Measurements from ENCODE around the gene AP1S2. TPM values are rescaled to one million over a fixed set of nuclear protein-coding genes. Genes with fewer than 3 reads are reported as not detected.
"Not testable (repeated sequence)": the region's sequence is repeated elsewhere in the genome, so short reads cannot be mapped to it uniquely, and the experiment has no call there.

Gene AP1S2
- total and polyA plus RNA-seq, 3 experiments from 2014 or later: 31.7 to 56.0 (median 33.8) TPM

- H3K4me3 ChIP-seq (ENCODE audit: low read length): no peak overlapping the region
- Mint-ChIP-seq H3K27ac (no peak overlapping the region), H3K27me3 (no peaks in the 10 kb centered on the region), H3K4me3 (no peak overlapping the region), H3K36me3 (peaks cover 0 to 13% (median 6%) of the 10 kb centered on the region in 3 donors), H3K4me1 (peaks cover 0 to 3% (median 0%) of the 10 kb centered on the region in 3 donors), H3K9me3 (no peaks in the 10 kb centered on the region)
- no peaks in the 10 kb centered on the region for H3K4me1 ChIP-seq (ENCODE audit: insufficient read depth, low read length)
- H3K27me3 ChIP-seq (ENCODE audit: insufficient read depth, low read length, poor library complexity, severe bottlenecking): no peaks in the 10 kb centered on the region
- no peak for DNase-seq
- no peak overlapping the region for H3K27ac ChIP-seq (ENCODE audit: low read depth, low read length)
- CTCF ChIA-PET: interaction anchor here (1.5 kb wide), 1 partner anchor 20 kb away, joined by 3 read pairs; no protein-coding TSS in a partner anchor
- POLR2A ChIA-PET: no interaction called here
- H3K9me3 ChIP-seq (ENCODE audit: low read length): no peaks in the 10 kb centered on the region
- H3K36me3 ChIP-seq (ENCODE audit: insufficient read depth, low read length): no peaks in the 10 kb centered on the region
These were observed 19.6 kb downstream of the AP1S2 start for GRCh38 chrX:15834827-15835595.

- no peak overlapping the region for H3K4me3 ChIP-seq (ENCODE audit: low read length)
- Mint-ChIP-seq H3K4me3 (no peak overlapping the region), H3K9me3 (no peaks in the 10 kb centered on the region), H3K36me3 (peaks cover 0 to 12% (median 6%) of the 10 kb centered on the region in 3 donors), H3K27me3 (no peaks in the 10 kb centered on the region), H3K4me1 (peaks cover 0 to 3% (median 0%) of the 10 kb centered on the region in 3 donors), H3K27ac (peak overlapping the region in 3 of 8 donors; percentile 8 to 38 (median 29))
- no peaks in the 10 kb centered on the region for H3K4me1 ChIP-seq (ENCODE audit: insufficient read depth, low read length)
- ChIA-PET CTCF (no interaction called here), POLR2A (no interaction called here)
- H3K27ac ChIP-seq (ENCODE audit: low read depth, low read length): no peak overlapping the region
- DNase-seq: no peak
- no peaks in the 10 kb centered on the region for H3K27me3 ChIP-seq (ENCODE audit: insufficient read depth, low read length, poor library complexity, severe bottlenecking)
- no peaks in the 10 kb centered on the region for H3K36me3 ChIP-seq (ENCODE audit: insufficient read depth, low read length)
- H3K9me3 ChIP-seq (ENCODE audit: low read length): no peaks in the 10 kb centered on the region
These were observed 20.6 kb downstream of the AP1S2 start for GRCh38 chrX:15834053-15834452.

- H3K9me3 ChIP-seq (ENCODE audit: low read length); CTCF ChIA-PET; H3K9me3 Mint-ChIP-seq; POLR2A ChIA-PET; H3K4me3 ChIP-seq (ENCODE audit: low read length); DNase-seq; H3K27me3 Mint-ChIP-seq; H3K4me1 Mint-ChIP-seq; H3K27ac ChIP-seq (ENCODE audit: low read depth, low read length); H3K27me3 ChIP-seq (ENCODE audit: insufficient read depth, low read length, poor library complexity, severe bottlenecking); H3K4me3 Mint-ChIP-seq; H3K4me1 ChIP-seq (ENCODE audit: insufficient read depth, low read length); H3K36me3 ChIP-seq (ENCODE audit: insufficient read depth, low read length): not testable (repeated sequence)
- Mint-ChIP-seq H3K36me3 (peaks cover 0 to 23% (median 13%) of the 10 kb centered on the region in 3 donors), H3K27ac (peak overlapping the region in 2 of 8 donors; percentile 1 to 8)
These were observed 23.3 kb downstream of the AP1S2 start for GRCh38 chrX:15831347-15831746.

- H3K27me3 ChIP-seq (ENCODE audit: insufficient read depth, low read length, poor library complexity, severe bottlenecking): no peaks in the 10 kb centered on the region
- H3K36me3 ChIP-seq (ENCODE audit: insufficient read depth, low read length): peaks cover 8% of the 10 kb centered on the region
- Mint-ChIP-seq H3K27me3 (no peaks in the 10 kb centered on the region), H3K36me3 (peaks cover 0 to 32% (median 15%) of the 10 kb centered on the region in 3 donors), H3K27ac (no peak overlapping the region), H3K4me3 (no peak overlapping the region), H3K9me3 (no peaks in the 10 kb centered on the region), H3K4me1 (peaks cover 0 to 3% (median 0%) of the 10 kb centered on the region in 3 donors)
- no peak for DNase-seq
- H3K4me3 ChIP-seq (ENCODE audit: low read length): no peak overlapping the region
- POLR2A ChIA-PET: no interaction called here
- H3K9me3 ChIP-seq (ENCODE audit: low read length): no peaks in the 10 kb centered on the region
- CTCF ChIA-PET: no interaction called here
- no peaks in the 10 kb centered on the region for H3K4me1 ChIP-seq (ENCODE audit: insufficient read depth, low read length)
- H3K27ac ChIP-seq (ENCODE audit: low read depth, low read length): no peak overlapping the region
These were observed 25.4 kb downstream of the AP1S2 start for GRCh38 chrX:15829217-15829616.

GRCh38 chrX:15825936-15826335 is 28.7 kb downstream of the AP1S2 start:
- CTCF ChIA-PET: no interaction called here
- H3K36me3 Mint-ChIP-seq: peaks cover 3 to 50% (median 23%) of the 10 kb centered on the region in 3 donors
- no peak overlapping the region for H3K4me3 ChIP-seq (ENCODE audit: low read length)

GRCh38 chrX:15822922-15823321 is 31.7 kb downstream of the AP1S2 start:
- Histone ChIP-seq H3K36me3 (ENCODE audit: insufficient read depth, low read length) (peaks cover 27% of the 10 kb centered on the region), H3K4me3 (ENCODE audit: low read length) (no peak overlapping the region), H3K27ac (ENCODE audit: low read depth, low read length) (no peak overlapping the region), H3K27me3 (ENCODE audit: insufficient read depth, low read length, poor library complexity, severe bottlenecking) (no peaks in the 10 kb centered on the region), H3K4me1 (ENCODE audit: insufficient read depth, low read length) (no peaks in the 10 kb centered on the region), H3K9me3 (ENCODE audit: low read length) (no peaks in the 10 kb centered on the region)
- no peak for DNase-seq
- Mint-ChIP-seq H3K9me3 (no peaks in the 10 kb centered on the region), H3K4me1 (peaks cover 0 to 2% (median 2%) of the 10 kb centered on the region in 3 donors), H3K27me3 (no peaks in the 10 kb centered on the region), H3K4me3 (no peak overlapping the region), H3K36me3 (peaks cover 11 to 63% (median 27%) of the 10 kb centered on the region in 3 donors), H3K27ac (no peak overlapping the region)
- POLR2A ChIA-PET: no interaction called here
- CTCF ChIA-PET: no interaction called here

More at GRCh38 chrX:15825936-15826335, 28.7 kb downstream of the AP1S2 start:
- Mint-ChIP-seq H3K27me3 (no peaks in the 10 kb centered on the region), H3K9me3 (no peaks in the 10 kb centered on the region), H3K4me1 (no peaks in the 10 kb centered on the region), H3K4me3 (no peak overlapping the region), H3K27ac (no peak overlapping the region)
- Histone ChIP-seq H3K27ac (ENCODE audit: low read depth, low read length) (no peak overlapping the region), H3K27me3 (ENCODE audit: insufficient read depth, low read length, poor library complexity, severe bottlenecking) (no peaks in the 10 kb centered on the region), H3K4me1 (ENCODE audit: insufficient read depth, low read length) (no peaks in the 10 kb centered on the region), H3K9me3 (ENCODE audit: low read length) (no peaks in the 10 kb centered on the region), H3K36me3 (ENCODE audit: insufficient read depth, low read length) (peaks cover 14% of the 10 kb centered on the region)
- POLR2A ChIA-PET: no interaction called here
- DNase-seq: no peak

- H3K27ac Mint-ChIP-seq: peak overlapping the region in 5 of 8 donors; percentile 18 to 87 (median 66)
- Histone ChIP-seq H3K27ac (ENCODE audit: low read depth, low read length) (no peak overlapping the region), H3K4me3 (ENCODE audit: low read length) (no peak overlapping the region), H3K36me3 (ENCODE audit: insufficient read depth, low read length) (peaks cover 19% of the 10 kb centered on the region), H3K27me3 (ENCODE audit: insufficient read depth, low read length, poor library complexity, severe bottlenecking) (no peaks in the 10 kb centered on the region), H3K9me3 (ENCODE audit: low read length) (no peaks in the 10 kb centered on the region), H3K4me1 (ENCODE audit: insufficient read depth, low read length) (peaks cover 20% of the 10 kb centered on the region)
- peaks cover 20 to 22% (median 22%) of the 10 kb centered on the region in 3 donors for H3K4me1 Mint-ChIP-seq
- H3K27me3 Mint-ChIP-seq: no peaks in the 10 kb centered on the region
- H3K4me3 Mint-ChIP-seq: no peak overlapping the region
- ChIA-PET POLR2A (no interaction called here), CTCF (interaction anchor here (1.6 kb wide), 1 partner anchor 29 kb away, joined by 3 read pairs; no protein-coding TSS in a partner anchor)
- peaks cover 19 to 61% (median 23%) of the 10 kb centered on the region in 3 donors for H3K36me3 Mint-ChIP-seq
- no peak for DNase-seq
- H3K9me3 Mint-ChIP-seq: no peaks in the 10 kb centered on the region
These were observed 34.2 kb downstream of the AP1S2 start for GRCh38 chrX:15820106-15821073.
